Heart right ventricle (tissue), 16 donors: Measurements from ENCODE around the gene CGGBP1. TPM values are rescaled to one million over a fixed set of nuclear protein-coding genes. Genes with fewer than 3 reads are reported as not detected.

Experiments
- ATAC-seq, 8 donors: fragments of 200-7000 bp; cut with Tn5 transposase; one replicate each; pipeline ENCODE4 v1.9.1; 2020; ENCODE audit warnings: mild to moderate bottlenecking in 8 of 8, moderate library complexity in 8 of 8, moderate number of reproducible peaks in 1 of 8
- DNase-seq, 2 donors: peaks; one replicate each; pipeline ENCODE4 v3.0.0-alpha.2; 2020
- H3K27ac ChIP-seq, 10 donors: fragments of 200-600 bp; sonication (generic) in 2 of 10; one replicate each; pipeline versions ENCODE4 v1.5.0 to v1.8.0; 2020 to 2022; ENCODE audit warnings: mild to moderate bottlenecking in 3 of 10
- H3K27me3 ChIP-seq, 7 donors: fragments of 200-600 bp; one replicate each; pipeline ENCODE4 v1.8.0; 2021 to 2022; ENCODE audit warnings: mild to moderate bottlenecking in 2 of 7
- H3K36me3 ChIP-seq, 9 donors: fragments of 200-600 bp; sonication (generic) in 1 of 9; one replicate each; pipeline versions ENCODE4 v1.5.0 to v1.8.0; 2020 to 2022; ENCODE audit warnings: mild to moderate bottlenecking in 2 of 9
- H3K4me1 ChIP-seq, 9 donors: fragments of 200-600 bp; sonication (generic) in 1 of 9; one replicate each; pipeline versions ENCODE4 v1.5.0 to v1.8.0; 2020 to 2022; ENCODE audit warnings: mild to moderate bottlenecking in 4 of 9
- H3K4me3 ChIP-seq, 10 donors: fragments of 200-600 bp; sonication (generic) in 2 of 10; one replicate each; pipeline versions ENCODE4 v1.5.0 to v1.8.0; 2020 to 2022; ENCODE audit warnings: mild to moderate bottlenecking in 7 of 10, moderate library complexity in 2 of 10
- H3K9me3 ChIP-seq, 11 donors: fragments of 200-600 bp in 10 of 11; sonication (generic) in 2 of 11; one replicate each; pipeline versions ENCODE4 v1.5.0 to v1.8.0; 2013 to 2022; ENCODE audit warnings: mild to moderate bottlenecking in 2 of 11, control low read depth in 1 of 11, moderate library complexity in 1 of 11
- WGBS, 2 donors: extraction: QIAGEN DNeasy Blood & Tissue Kit; methylation state at CpG; one replicate each; pipeline ENCODE4 v1.1.7; 2013; ENCODE audit warnings: inconsistent platforms in 1 of 2; 5-methylcytosine and 5-hydroxymethylcytosine counted together
- intact Hi-C, 10 donors: fragments of 100-400 bp; cut with DNase I; formaldehyde crosslinking; loops; one replicate each; pipeline versions ENCODE4 v1.11.1 to v1.14.2; 2022
- polyA plus RNA-seq, 2 donors: library from polyadenylated mRNA; stranded (reverse); fragments of 200-250 nt; gene quantifications; one replicate each; pipeline ENCODE4 v1.2.3, GENCODE V29; 2013
- total RNA-seq, 10 donors: library from RNA; stranded (reverse); fragmentation: NEBNext Ultra II Directional in 3 of 10; extraction: Animal tissue kit (Norgen Biotek cat#: 25700) in 3 of 10; gene quantifications; one replicate each; pipeline versions ENCODE4 v1.2.1 to v1.2.4, GENCODE V29; 2021 to 2023
- TF ChIP-seq, protein P1 (sequence below), 9 donors: fragments of 200-600 bp; sonication (generic) in 2 of 9; IDR thresholded peaks; one replicate each; pipeline versions ENCODE4 v1.5.0 to v1.8.0; 2021 to 2022; ENCODE audit warnings: antibody characterized with exemption in 9 of 9, mild to moderate bottlenecking in 5 of 9, moderate library complexity in 1 of 9
- donor health status: Arrhythmogenic right ventricular cardiomyopathy.
- donor health status: ischemic (EF 13 %, LVEDD 7.1; RV severe dilation, severe dysfunction).
- donor health status: healthy with polysubstance abuse.
- donor health status: DM: no; HTN: yes; CAD: no.
- donor health status: DM: no; HTN: no; CAD: no.
- donor health status: ischemic (EF 25% LVEDD 6.9; RV normal size, moderate dysfunction).
- donor health status: ischemic (EF 25% LVEDD 5.7; RV mildly dilated, moderate dysfunction).
- donor health status: healthy.
- donor health status: DM: yes; HTN: yes; CAD: no.
- donor health status: Ischemic cardiomyopathy.
- donor health status: ischemic (EF 35%, LVEDD 5.7; RV mildly dilated, moderate dysfunction).
- donor health status: nonischemic (EF 11% LVEDD 7.7; RV severe dilation, severe dysfunction).
- donor health status: DM: yes; HTN: yes; CAD: no.
- donor health status: PGD.
- donor health status: ischemic (EF 29% LVEDD 5.4; RV normal size, mild dysfunction).
- donor health status: nonischemic (EF 23%, LVEDD 6.1; RV moderate dilation, normal function).

Gene CGGBP1
- total and polyA plus RNA-seq, 12 donors: 28.1 to 63.0 (median 44.4) TPM

GRCh38 chr3:88046766-88047165 lies 12.0 kb downstream of the CGGBP1 start:
- no peaks in the 10 kb centered on the region for H3K4me1 ChIP-seq
- no peaks in the 10 kb centered on the region for H3K9me3 ChIP-seq
- TF ChIP-seq, protein P1, sequence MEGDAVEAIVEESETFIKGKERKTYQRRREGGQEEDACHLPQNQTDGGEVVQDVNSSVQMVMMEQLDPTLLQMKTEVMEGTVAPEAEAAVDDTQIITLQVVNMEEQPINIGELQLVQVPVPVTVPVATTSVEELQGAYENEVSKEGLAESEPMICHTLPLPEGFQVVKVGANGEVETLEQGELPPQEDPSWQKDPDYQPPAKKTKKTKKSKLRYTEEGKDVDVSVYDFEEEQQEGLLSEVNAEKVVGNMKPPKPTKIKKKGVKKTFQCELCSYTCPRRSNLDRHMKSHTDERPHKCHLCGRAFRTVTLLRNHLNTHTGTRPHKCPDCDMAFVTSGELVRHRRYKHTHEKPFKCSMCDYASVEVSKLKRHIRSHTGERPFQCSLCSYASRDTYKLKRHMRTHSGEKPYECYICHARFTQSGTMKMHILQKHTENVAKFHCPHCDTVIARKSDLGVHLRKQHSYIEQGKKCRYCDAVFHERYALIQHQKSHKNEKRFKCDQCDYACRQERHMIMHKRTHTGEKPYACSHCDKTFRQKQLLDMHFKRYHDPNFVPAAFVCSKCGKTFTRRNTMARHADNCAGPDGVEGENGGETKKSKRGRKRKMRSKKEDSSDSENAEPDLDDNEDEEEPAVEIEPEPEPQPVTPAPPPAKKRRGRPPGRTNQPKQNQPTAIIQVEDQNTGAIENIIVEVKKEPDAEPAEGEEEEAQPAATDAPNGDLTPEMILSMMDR (IDR thresholded peaks at IDR 0.05): no peak
- no peak for DNase-seq
- H3K27ac ChIP-seq: no peak overlapping the region
- ATAC-seq: no peak
- WGBS, 2 donors: 83 to 85% methylated on average over 5 of the region's 5 CpGs
- H3K4me3 ChIP-seq: no peak overlapping the region
- no peaks in the 10 kb centered on the region for H3K36me3 ChIP-seq
- no peaks in the 10 kb centered on the region for H3K27me3 ChIP-seq
- intact Hi-C loops: no loop called here

- Histone ChIP-seq H3K36me3 (no peaks in the 10 kb centered on the region), H3K27me3 (no peaks in the 10 kb centered on the region), H3K4me3 (no peak overlapping the region), H3K9me3 (no peaks in the 10 kb centered on the region), H3K27ac (no peak overlapping the region), H3K4me1 (no peaks in the 10 kb centered on the region)
- no peak for DNase-seq
- TF ChIP-seq, protein P1 (IDR thresholded peaks at IDR 0.05): no peak
- 43 to 45% methylated on average over 1 of the region's 1 CpG for WGBS, 2 donors
- ATAC-seq: no peak
- intact Hi-C loops: no loop called here
Observed at GRCh38 chr3:88044411-88044810, 14.4 kb downstream of the CGGBP1 start.

DNA sequence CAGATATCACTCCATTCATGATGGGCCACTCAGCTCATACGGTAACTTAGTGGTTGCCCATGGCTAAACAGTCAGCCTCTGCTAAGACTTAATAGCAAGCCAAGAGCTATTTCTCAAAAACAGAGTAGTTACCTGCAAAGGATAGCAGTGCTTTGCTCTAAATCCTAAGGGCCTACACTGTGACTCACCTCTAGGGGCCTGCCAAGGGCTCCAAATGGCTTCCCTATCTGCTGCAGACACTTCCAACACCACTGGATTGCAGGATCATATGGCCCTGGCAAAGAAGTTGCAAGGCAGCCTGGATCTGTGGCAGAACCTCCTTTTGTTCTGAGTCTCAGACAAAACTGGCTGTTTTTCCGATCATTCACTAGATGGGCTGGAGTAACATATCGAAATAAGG lies 17.8 kb downstream of the CGGBP1 start:
- Histone ChIP-seq H3K4me3 (no peak overlapping the region), H3K27ac (no peak overlapping the region), H3K36me3 (no peaks in the 10 kb centered on the region), H3K9me3 (no peaks in the 10 kb centered on the region), H3K27me3 (no peaks in the 10 kb centered on the region), H3K4me1 (no peaks in the 10 kb centered on the region)
- ATAC-seq: no peak
- intact Hi-C loops: no loop called here
- WGBS, 2 donors: 95% methylated on average over 3 of the region's 3 CpGs
- TF ChIP-seq, protein P1 (IDR thresholded peaks at IDR 0.05): no peak
- no peak for DNase-seq

- Histone ChIP-seq H3K27ac (no peak overlapping the region), H3K27me3 (no peaks in the 10 kb centered on the region), H3K4me1 (no peaks in the 10 kb centered on the region), H3K4me3 (no peak overlapping the region), H3K36me3 (no peaks in the 10 kb centered on the region), H3K9me3 (no peaks in the 10 kb centered on the region)
- DNase-seq (no peak), ATAC-seq (no peak)
- TF ChIP-seq, protein P1 (IDR thresholded peaks at IDR 0.05): no peak
- 90% methylated on average over 4 of the region's 4 CpGs for WGBS, 2 donors
- intact Hi-C loops: no loop called here
Observed at GRCh38 chr3:88040529-88040928, 18.3 kb downstream of the CGGBP1 start.
